Gastrocnemius medialis (tissue), 4 donors: ENCODE data around the gene VWA5B1.

Experiments
- POLR2A ChIP-seq, 2 donors: fragments of 450-650 bp; IDR thresholded peaks; one replicate each; pipeline ENCODE4 v1.6.1; 2017; ENCODE audit warnings: antibody characterized with exemption in 2 of 2, mild to moderate bottlenecking in 2 of 2, moderate library complexity in 2 of 2
- TF ChIP-seq, protein P1 (sequence below), 5 experiments: fragments of 450-650 bp in 3 of 5; fragments of 200-600 bp in 2 of 5; sonication (generic) in 2 of 5; IDR thresholded peaks in 4 of 5; conservative IDR thresholded peaks in 1 of 5; 1 replicate in 4 of 5; 2 replicates in 1 of 5; pipeline ENCODE4 v1.5.1; 2016 to 2019; ENCODE audit warnings: antibody characterized with exemption in 5 of 5, mild to moderate bottlenecking in 3 of 5, moderate library complexity in 3 of 5

DNA sequence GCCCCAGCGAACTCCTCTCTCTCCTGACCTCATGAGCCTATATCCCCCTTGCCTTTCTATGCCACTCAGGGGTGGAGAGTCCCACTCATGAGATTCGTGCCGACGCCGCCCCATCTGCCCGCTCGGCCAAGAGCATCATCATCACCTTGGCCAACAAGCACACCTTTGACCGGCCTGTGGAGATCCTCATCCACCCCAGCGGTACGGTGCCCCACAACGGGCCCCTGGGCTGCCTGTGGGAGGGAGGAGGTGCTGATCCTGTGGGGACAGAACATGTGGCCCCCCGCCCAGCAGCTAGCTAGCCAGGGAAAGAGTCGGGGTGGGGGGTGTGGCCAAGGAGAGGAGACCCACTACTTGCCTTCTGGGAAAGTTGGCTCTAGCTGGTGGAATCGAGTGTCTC is 27.8 kb downstream of the VWA5B1 start:
- TF ChIP-seq, protein P1, sequence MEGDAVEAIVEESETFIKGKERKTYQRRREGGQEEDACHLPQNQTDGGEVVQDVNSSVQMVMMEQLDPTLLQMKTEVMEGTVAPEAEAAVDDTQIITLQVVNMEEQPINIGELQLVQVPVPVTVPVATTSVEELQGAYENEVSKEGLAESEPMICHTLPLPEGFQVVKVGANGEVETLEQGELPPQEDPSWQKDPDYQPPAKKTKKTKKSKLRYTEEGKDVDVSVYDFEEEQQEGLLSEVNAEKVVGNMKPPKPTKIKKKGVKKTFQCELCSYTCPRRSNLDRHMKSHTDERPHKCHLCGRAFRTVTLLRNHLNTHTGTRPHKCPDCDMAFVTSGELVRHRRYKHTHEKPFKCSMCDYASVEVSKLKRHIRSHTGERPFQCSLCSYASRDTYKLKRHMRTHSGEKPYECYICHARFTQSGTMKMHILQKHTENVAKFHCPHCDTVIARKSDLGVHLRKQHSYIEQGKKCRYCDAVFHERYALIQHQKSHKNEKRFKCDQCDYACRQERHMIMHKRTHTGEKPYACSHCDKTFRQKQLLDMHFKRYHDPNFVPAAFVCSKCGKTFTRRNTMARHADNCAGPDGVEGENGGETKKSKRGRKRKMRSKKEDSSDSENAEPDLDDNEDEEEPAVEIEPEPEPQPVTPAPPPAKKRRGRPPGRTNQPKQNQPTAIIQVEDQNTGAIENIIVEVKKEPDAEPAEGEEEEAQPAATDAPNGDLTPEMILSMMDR (IDR thresholded peaks at IDR 0.05 in 4 of 5, conservative IDR thresholded peaks at IDR 0.05 in 1 of 5), result no peak
- TF ChIP-seq POLR2A (IDR thresholded peaks at IDR 0.05), result no peak
